Measurements from ENCODE around the gene UBTF.

The UBTF gene

GRCh38 chr17:44256671-44257070, 37.2 kb upstream of the UBTF start:
- TF ChIP-seq, protein P1, sequence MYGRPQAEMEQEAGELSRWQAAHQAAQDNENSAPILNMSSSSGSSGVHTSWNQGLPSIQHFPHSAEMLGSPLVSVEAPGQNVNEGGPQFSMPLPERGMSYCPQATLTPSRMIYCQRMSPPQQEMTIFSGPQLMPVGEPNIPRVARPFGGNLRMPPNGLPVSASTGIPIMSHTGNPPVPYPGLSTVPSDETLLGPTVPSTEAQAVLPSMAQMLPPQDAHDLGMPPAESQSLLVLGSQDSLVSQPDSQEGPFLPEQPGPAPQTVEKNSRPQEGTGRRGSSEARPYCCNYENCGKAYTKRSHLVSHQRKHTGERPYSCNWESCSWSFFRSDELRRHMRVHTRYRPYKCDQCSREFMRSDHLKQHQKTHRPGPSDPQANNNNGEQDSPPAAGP (tag by site-specific recombination; IDR thresholded peaks at IDR 0.05) = no peak
- TF ChIP-seq ZNF155 (tag by site-specific recombination; IDR thresholded peaks at IDR 0.05) (no peak), ZNF610 (tag by site-specific recombination; IDR thresholded peaks at IDR 0.05; ENCODE audit: borderline replicate concordance) (no peak), ZNF658 (tag by site-specific recombination; IDR thresholded peaks at IDR 0.05) (no peak), ZNF433 (tag by site-specific recombination; IDR thresholded peaks at IDR 0.05; ENCODE audit: low read depth) (no peak), FEZF1 (tag by site-specific recombination; IDR thresholded peaks at IDR 0.05) (no peak), ZNF280D (tag by site-specific recombination; IDR thresholded peaks at IDR 0.05) (no peak), ZSCAN5A (tag by site-specific recombination; IDR thresholded peaks at IDR 0.05) (no peak), ZNF623 (tag by site-specific recombination; IDR thresholded peaks at IDR 0.05) (no peak), ZNF202 (tag by site-specific recombination; IDR thresholded peaks at IDR 0.05; ENCODE audit: borderline replicate concordance) (no peak), ATF2 (tag by site-specific recombination; IDR thresholded peaks at IDR 0.05; ENCODE audit: low read depth) (no peak)
- POLR2A ChIA-PET = interaction anchor here (0.6 to 0.8 kb wide), 2 partner anchors 9 to 64 kb away, joined by 3 to 4 read pairs; no protein-coding TSS in a partner anchor
- Histone ChIP-seq H3K27ac (ENCODE audit: extremely low read depth, low read depth, low read length) (no peak overlapping the region), H3K36me3 (ENCODE audit: control insufficient read depth in 2 of 2, insufficient read depth in 1 of 2, low read length in 2 of 2) (no peaks in the 10 kb centered on the region), H3K4me3 (ENCODE audit: low read depth, low read length) (no peak overlapping the region), H3K9me3 (ENCODE audit: control insufficient read depth, insufficient read depth, low read depth, low read length) (no peaks in the 10 kb centered on the region), H3K4me1 (ENCODE audit: control insufficient read depth, insufficient read depth, low read length) (no peaks in the 10 kb centered on the region)
- CTCF ChIA-PET = no interaction called here

- Histone ChIP-seq H3K27ac (ENCODE audit: extremely low read depth, low read depth, low read length) (no peak overlapping the region), H3K36me3 (ENCODE audit: control insufficient read depth in 2 of 2, insufficient read depth in 1 of 2, low read length in 2 of 2) (no peaks in the 10 kb centered on the region), H3K4me3 (ENCODE audit: low read depth, low read length) (no peak overlapping the region), H3K9me3 (ENCODE audit: control insufficient read depth, insufficient read depth, low read depth, low read length) (no peaks in the 10 kb centered on the region), H3K4me1 (ENCODE audit: control insufficient read depth, insufficient read depth, low read length) (no peaks in the 10 kb centered on the region)
- CTCF ChIA-PET = no interaction called here
- POLR2A ChIA-PET = interaction anchor here (0.5 to 1.2 kb wide), 4 partner anchors 10 to 491 kb away, joined by 3 to 4 read pairs (median 3); partner anchors contain the start of gene ATXN7L3
- TF ChIP-seq ZNF654 (tag by site-specific recombination; IDR thresholded peaks at IDR 0.05; ENCODE audit: low read depth) = no peak
- TF ChIP-seq ZBTB17 (tag by site-specific recombination; IDR thresholded peaks at IDR 0.05) = peak; percentile 99
- TF ChIP-seq ZNF354C (tag by site-specific recombination; IDR thresholded peaks at IDR 0.05; ENCODE audit: borderline replicate concordance, low read depth) = no peak
- no peak for TF ChIP-seq ZNF132 (tag by site-specific recombination; IDR thresholded peaks at IDR 0.05; ENCODE audit: borderline replicate concordance)
- peak; percentile 99 for TF ChIP-seq ZNF366 (tag by site-specific recombination; conservative IDR thresholded peaks at IDR 0.05)
- TF ChIP-seq, protein P2, sequence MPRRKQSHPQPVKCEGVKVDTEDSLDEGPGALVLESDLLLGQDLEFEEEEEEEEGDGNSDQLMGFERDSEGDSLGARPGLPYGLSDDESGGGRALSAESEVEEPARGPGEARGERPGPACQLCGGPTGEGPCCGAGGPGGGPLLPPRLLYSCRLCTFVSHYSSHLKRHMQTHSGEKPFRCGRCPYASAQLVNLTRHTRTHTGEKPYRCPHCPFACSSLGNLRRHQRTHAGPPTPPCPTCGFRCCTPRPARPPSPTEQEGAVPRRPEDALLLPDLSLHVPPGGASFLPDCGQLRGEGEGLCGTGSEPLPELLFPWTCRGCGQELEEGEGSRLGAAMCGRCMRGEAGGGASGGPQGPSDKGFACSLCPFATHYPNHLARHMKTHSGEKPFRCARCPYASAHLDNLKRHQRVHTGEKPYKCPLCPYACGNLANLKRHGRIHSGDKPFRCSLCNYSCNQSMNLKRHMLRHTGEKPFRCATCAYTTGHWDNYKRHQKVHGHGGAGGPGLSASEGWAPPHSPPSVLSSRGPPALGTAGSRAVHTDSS (tag by site-specific recombination; IDR thresholded peaks at IDR 0.05) = no peak
Observed at GRCh38 chr17:44255915-44256314, 36.4 kb upstream of the UBTF start.

Data from HEK293 (cell line).